ENCODE measurements around the gene CHRNE. TPM values are rescaled to one million over a fixed set of nuclear protein-coding genes. Genes with fewer than 3 reads are reported as not detected.
A peak's percentile ranks its signal among the peaks of the same experiment; 100 is the strongest.

The CHRNE gene
- total RNA-seq, result 0.50 TPM
- long read RNA-seq, partial matches to known transcripts, result 0 of 1 reads
- long read RNA-seq, other reads (novel, unspliced or antisense), result 1 of 1 reads

DNA sequence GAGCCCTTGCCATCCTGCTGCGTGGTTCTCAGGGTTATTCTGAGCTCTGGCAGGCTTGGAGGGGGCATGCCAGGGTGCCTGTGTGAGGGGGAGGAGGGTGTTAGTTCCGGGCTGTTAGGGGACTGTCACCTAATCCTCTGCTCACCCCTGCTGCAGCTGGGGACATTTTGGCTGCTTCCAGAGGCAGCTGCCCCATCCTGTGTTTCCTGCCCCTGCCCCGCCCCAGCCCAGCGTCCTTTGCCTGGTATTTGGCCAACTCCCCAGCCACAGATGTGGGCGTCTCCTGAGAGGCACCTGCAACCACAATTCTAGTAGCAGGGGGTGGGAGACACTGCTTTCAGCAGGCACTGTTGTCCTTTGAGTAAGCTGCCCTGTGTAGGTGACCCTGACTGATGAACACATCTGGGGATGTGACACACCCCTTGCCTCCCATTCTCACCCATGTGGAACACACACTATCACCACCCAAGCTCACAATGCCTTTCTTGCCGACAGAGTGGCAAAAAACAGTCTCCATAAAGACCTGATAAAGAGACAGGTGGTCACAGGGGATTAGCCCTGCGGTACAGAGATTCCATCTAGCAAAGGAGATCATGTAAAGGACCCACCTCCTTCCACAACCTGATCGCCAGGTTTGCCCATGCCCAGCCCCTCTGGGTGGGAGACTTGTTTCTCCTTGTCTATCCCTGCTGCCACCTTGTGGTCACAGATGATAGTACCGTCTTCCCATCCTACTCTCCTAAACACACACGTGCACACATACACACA lies at the start of gene CHRNE:
Gene CHRNE (minus strand): TSS at position 48 of the 768 bp plus-strand sequence. CDS start 35 bp downstream, at position 13.
- ATAC-seq, result peak; percentile 28
- peak; percentile 52 for DNase-seq
- intact Hi-C loops (cut with micrococcal nuclease), result loop anchor here (10.0 kb wide), 1 partner anchor 162 kb away; no protein-coding TSS in a partner anchor

DNA sequence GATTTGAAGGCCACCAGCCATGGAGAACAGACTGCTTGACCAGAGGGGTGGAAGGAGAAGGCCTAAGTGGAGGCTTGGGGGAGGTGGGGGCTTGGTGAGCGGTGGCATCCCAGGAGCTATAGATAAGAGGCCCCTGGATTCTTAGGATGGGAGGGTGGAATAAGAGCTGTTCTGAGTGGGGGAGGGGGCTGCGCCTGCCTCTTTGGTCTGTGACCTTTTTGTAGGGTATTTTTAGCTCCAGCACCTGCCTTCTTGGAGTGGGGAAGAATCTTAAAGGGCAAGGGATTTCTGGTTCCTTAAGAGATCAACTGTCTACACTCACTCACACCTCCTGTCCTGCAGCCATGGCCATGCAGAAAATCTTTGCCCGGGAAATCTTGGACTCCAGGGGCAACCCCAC lies 48.6 kb upstream of the CHRNE start:
- intact Hi-C loops (cut with micrococcal nuclease), result no loop called here
- DNase-seq (peak; percentile 49), ATAC-seq (no peak)

DNA sequence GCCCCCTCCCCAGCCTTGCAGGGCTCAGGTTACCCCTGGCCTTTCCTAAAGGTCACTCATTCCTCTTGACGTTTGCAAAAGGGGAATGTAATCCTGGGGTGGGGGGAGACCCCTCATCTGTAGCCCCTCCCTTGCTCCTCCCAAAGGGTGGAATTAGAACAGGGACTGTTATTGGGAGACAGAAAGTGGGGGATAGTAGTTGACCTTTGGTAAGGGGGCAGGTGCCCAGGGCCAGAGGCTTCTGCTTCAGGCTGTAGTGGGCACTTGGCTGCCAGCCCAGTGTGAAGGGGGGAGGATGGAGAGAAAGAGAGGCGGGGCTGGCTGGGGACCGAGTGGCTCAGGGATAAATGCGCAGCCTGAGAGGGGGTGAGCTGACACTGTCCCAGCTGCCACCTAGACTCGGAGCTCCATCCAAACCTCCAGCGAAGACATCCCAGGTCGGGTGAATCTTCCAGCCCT lies 47.9 kb upstream of the CHRNE start, which contains the start of gene ENO3:
Gene ENO3 (plus strand): TSS at position 374 of the 459 bp plus-strand sequence. CDS start 711 bp downstream, outside the sequence.
- intact Hi-C loops (cut with micrococcal nuclease), result no loop called here
- ATAC-seq (peak; percentile 4), DNase-seq (peak; percentile 66)

DNA sequence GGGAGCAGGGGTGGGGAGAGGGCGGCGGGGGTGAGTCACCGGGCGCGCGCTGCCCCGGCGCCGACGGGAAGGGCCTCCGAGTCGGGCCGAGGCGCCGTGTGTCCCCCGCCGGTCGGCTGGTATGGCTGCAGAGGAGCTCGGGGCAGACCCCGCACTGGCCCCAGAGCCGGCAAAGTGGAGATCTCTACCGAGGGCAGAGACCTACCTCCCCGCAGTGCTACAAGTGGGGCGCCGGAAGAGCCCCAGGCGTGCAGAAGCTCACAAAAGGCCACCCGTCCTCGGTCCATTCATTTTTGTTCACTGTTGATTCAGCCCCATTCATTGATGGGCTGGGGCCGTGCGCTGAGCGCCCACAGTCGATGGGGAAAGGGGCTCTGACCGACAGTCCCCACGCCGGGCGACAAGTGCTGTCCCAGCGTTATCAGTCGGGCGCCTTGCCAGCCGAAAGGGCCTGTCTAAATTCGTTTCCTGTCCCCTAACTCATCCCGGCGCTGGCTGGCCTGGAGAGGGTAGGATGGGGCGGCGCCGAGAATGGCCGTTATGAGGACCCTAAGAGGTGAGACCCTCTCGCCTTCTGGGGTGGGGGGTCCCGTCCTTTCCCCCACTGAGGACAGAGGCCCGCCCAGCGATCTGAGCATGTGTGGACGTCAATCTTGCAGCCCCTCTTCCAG lies 47.3 kb upstream of the CHRNE start:
- intact Hi-C loops (cut with micrococcal nuclease), result no loop called here
- ATAC-seq (peak; percentile 5), DNase-seq (peak; percentile 87)

DNA sequence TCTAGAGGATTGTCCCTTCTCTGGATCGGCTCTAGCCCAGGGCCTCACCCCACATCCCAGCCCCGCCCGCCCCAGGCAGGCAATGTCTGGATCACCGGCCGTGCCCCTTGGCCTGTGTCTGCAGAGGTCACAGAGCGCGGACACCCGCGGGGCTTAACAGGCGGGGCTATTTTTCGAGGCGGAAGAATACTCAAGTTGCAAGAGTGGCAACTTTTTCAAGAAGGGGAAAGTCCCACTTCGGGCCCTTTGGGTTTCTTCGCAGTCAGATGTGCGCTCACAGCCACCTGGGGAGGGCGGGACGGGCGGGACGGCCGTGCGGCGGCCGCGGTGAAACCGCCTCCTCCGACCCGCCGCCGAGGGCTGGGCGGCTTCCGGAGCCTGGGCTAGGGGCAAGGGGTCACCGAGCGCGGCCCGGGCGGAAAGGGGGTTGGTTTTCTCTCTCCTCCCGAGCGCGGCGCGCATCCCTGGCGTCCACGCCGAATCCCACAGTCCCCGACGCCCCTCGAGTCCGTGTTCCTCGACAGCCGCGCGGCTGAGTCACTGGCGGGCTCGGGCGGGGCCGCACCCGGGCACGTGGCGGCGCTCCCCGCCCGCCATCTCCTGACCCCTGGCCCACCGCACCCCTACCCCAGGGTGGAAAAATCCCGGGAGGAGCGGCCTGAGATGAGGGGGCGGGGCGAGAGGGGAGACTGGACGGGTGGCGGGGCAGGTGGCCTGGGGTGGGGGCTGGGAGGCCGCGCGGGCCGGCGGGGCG lies 46.6 kb upstream of the CHRNE start:
- peak; percentile 80 for DNase-seq
- intact Hi-C loops (cut with micrococcal nuclease), result no loop called here

DNA sequence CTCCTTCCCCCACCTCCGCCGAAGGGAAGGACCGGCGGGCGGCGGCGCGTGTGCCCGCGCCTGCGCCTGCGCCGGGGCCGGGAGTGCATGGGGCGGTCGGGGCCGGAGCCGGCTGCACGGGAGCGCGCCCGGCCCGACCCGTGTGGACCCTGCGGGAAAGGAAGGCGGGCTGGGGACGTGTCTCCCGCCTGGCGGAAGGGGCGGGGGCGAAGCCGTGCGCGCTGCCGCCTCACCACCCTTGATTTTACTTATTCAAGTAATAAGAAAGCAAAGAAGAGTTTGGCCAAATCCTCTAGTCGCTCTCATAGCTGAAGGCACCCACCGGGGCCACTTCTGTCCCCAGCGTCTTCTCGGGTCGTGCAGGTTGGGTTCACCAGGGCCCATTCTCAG lies 46.0 kb upstream of the CHRNE start:
- ATAC-seq (peak; percentile 82), DNase-seq (peak; percentile 93)
- intact Hi-C loops (cut with micrococcal nuclease), result no loop called here

More for the DNA sequence above, 46.6 kb upstream of the CHRNE start:
- ATAC-seq, result peak; percentile 43

DNA sequence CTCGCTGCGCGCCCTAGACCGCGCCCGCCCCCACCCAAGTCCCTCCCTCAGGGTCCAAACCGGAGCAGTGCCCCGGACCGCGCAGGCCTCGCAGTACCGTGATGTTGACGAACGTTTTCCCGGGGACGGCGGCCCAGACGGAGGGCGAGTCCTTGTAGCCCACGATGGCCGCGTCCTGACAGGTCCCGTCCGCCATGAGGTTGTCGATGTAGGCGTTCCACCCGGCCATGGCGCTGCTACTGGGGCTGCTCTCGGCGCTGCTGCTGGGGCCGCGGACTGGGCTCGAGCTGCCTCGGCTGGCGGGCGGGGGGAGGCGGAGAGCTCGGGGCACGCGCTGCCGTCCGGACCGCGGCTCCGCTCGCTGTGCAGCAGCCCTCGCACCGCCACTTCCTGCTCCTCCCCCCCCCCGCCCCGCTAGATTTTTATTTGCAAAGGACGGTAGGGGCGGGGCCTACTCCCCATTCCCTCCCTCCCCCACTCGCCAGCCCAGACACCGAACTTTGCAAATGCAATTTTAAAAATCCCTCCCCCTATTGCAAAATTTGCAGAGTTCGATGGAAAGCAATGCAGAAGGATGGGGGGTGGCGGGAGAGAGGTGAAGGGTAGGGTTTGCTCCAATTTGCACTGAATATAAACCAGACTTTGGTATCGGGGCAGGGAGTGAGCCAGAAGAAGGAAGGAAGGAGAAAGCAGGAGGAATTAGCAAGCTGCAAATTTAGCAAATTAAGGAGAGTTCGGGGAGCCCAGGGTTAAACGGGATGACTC lies 45.5 kb upstream of the CHRNE start, which contains the start of gene PFN1:
Gene PFN1 (minus strand): TSS at position 365 of the 765 bp plus-strand sequence. CDS start 136 bp downstream, at position 229.
- peak; percentile 92 for DNase-seq
- intact Hi-C loops (cut with micrococcal nuclease), result no loop called here
- ATAC-seq, result peak; percentile 78

DNA sequence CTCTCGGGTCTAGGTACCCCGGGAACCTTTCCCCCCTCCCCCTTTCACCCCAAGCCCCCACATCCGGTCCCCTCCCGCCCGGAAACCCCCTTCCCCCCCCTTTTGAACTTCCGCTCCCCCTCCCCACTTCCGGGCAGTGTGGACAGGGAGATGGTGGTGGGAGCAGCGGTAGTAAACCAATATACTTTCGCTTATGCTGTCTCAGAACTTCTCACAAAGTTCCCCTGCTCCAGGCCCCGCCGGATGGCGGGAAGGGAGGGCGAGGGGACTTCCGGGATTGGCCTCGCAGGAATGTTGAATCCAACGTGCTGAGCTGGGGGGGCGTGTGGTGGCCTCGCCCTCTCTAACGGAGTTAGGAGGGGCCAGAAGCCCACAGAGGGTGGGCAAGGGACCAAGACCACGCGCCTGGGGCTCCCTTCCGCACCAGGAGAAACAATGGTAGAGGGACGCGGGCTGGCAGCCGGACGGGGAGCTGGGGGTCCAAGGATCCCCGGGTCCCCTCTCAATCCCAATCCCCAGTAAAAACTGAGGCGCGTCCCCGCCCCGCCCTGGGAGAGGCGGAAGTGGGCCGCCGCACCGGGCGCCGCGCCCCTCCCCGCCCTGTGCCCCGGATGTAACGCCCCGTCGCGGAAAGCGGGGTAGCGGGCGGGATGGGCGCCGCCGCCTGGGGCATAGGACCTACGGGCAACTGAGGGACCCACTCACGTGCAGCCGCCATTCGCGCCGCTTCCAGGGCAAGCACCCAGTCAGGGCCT lies 44.7 kb upstream of the CHRNE start:
- intact Hi-C loops (cut with micrococcal nuclease), result no loop called here
- DNase-seq (peak; percentile 79), ATAC-seq (peak; percentile 28)

DNA sequence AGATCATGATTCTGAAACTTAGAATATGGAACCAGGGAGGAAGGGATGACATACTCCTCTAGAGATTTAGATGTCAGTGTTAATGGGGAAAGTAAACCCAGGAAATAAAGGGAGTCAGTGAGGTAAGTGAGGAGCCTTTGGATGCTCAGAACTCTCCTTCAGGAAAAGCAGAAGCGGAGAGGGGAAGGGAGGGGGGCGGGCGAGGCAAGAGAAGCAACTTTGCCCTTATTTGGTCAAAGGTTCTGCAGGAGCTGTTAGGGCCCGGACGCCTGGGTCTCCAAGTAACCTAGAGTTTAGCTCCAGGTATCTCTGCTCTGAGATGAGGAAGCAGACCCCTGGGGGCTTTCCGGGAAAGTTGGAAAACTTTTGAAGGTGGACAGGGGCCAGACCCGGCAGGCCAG lies 44.1 kb upstream of the CHRNE start:
- ATAC-seq, result no peak
- DNase-seq, result no peak
- intact Hi-C loops (cut with micrococcal nuclease), result no loop called here

DNA sequence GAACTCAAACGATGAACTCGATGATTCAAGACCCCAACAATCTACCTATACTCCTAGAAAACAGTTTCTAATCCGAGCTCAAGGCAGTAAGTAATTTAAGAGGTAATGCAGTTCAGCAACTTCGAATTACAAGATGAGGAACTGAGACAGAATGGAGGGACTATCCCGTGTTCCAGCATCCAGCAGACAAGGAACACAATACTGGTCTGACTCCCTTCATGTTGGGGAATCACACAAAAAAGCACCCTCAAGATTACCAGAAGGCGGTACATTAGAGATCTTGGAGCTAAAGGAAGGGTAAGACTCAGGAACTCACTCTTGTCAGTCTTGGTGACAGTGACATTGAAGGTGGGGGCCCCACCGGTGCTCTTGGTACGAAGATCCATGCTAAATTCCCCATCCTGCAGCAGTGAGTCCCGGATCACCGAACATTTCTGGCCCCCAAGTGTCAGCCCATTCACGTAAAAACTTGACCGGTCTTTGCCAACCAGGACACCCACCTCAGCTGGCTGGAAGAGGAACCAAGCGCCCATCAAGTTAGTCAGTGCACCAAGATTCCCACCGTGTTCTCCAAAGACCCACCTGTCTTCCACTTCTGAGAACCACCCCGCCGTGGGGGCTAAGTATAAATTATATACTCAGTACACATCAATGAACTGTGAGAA lies 43.5 kb upstream of the CHRNE start:
- no peak for DNase-seq
- no peak for ATAC-seq
- intact Hi-C loops (cut with micrococcal nuclease), result no loop called here

DNA sequence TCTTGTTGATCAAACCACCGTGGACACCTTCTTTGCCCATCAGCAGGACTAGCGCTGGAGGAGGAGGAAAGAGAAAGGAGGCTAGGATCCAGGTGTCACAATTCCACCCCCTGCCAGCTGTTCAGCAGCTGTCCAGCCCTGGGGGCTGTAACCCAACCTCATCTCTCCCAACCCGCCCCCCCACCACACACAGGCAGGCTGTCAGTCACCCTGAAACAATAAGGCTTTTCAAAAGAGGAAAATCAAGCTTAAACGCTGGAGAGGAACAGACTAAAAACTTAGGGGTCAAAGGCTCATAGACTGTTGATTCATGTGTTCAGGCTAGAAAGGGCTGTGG lies 43.0 kb upstream of the CHRNE start:
- intact Hi-C loops (cut with micrococcal nuclease), result no loop called here
- ATAC-seq, result no peak
- no peak for DNase-seq

DNA sequence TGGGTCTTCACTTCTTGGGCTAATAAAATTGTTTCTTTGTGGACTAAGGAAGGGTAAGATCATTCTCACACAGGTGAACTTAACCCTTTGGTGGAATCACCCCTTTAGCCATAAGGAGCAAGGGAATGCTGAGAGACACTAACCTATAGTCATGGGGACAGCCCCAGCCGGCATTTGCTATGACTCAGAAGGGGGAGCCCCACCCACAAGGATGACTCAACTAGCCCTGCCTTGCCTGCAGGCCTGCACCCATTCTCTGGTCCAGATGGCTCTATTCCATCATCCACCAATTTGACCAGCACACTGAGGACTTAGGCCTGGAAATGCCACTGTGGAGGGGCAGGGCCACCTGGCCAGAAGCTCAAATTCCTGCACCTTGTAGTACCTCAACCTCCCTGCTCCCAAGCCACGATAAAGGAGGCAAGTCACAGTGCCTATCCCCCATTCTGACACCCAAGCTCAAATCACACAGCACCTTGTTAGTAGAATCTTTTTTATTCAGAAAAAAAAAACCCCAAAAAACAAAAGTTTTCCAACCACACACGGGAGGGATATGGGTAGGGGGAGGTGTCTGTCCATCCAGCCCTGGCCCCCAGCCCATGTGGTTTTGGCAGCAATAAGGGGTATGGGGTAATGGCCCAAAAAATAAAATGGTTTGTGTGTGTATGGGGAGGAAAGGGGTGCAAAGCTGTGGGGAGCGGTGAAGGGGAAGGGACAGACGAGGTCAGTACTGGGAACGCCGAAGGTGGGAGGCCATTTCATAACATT lies 42.5 kb upstream of the CHRNE start:
- peak; percentile 6 for ATAC-seq
- peak; percentile 72 for DNase-seq
- intact Hi-C loops (cut with micrococcal nuclease), result no loop called here

DNA sequence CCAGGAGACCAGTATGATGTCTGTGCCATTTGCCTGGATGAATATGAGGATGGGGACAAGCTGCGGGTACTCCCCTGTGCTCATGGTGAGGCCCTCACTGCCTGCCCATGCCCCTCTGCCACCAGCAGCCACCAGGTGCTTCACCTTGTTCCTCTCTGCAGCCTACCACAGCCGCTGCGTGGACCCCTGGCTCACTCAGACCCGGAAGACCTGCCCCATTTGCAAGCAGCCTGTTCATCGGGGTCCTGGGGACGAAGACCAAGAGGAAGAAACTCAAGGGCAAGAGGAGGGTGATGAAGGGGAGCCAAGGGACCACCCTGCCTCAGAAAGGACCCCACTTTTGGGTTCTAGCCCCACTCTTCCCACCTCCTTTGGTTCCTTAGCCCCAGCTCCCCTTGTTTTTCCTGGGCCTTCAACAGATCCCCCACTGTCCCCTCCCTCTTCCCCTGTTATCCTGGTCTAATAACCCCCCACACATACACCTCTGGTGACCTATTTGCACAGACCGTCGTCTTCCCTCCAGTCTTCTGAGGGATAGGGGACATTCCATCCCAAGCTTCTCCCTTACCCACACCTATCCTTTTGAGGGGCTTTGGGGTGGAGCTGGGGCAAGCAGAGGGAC lies 41.8 kb upstream of the CHRNE start:
- DNase-seq (no peak), ATAC-seq (no peak)
- intact Hi-C loops (cut with micrococcal nuclease), result no loop called here

DNA sequence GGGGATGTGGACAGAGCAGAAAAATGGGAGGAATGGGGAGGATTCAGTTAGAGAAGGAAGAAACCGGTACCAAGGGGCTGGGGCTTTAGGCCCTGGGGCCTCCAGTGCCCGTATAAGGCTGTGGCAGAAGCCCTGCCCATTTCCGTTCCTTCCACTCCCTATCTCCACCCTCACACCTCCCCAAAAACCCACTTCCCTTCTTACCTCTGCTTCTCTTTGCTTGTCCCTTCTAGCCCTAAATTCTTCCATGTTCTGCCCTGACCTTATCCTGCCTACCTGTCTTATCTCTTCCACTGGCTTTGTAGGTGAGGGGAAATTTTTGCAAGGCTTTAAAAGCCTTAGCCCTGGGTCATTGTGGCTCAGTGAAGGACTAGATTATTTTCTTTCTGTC lies 41.3 kb upstream of the CHRNE start:
- ATAC-seq (no peak), DNase-seq (no peak)
- intact Hi-C loops (cut with micrococcal nuclease), result no loop called here

DNA sequence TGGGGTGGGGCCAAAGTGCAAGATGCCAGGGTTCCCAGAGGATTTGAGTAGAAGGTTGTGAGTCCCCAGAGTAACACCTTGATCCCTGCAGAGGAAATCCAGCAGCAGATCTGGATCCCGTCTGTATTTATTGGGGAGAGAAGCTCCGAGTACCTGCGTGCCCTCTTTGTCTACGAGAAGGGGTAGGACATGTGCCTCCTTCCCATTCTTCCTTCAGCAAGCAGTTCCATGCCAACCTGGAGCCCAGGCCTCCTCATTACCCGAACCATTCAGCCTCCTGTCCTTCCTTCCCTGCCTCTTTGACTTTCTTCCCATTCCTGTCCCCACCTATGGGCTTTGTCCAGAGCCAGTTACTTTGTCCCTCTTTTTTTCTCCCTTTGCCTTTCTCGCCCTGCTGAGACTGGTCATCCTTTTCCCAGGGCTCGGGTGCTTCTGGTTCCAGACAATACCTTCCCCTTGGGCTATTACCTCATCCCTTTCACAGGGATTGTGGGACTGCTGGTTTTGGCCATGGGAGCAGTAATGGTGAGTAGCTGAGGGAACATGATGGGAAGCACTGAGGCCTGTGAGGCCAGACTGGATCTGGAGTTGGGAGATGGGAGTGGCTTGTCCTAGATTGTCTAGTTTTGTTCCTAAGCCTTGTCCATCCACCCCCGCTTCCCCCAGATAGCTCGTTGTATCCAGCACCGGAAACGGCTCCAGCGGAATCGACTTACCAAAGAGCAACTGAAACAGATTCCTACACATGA lies 40.0 kb upstream of the CHRNE start:
- intact Hi-C loops (cut with micrococcal nuclease), result no loop called here
- ATAC-seq, result no peak
- no peak for DNase-seq

DNA sequence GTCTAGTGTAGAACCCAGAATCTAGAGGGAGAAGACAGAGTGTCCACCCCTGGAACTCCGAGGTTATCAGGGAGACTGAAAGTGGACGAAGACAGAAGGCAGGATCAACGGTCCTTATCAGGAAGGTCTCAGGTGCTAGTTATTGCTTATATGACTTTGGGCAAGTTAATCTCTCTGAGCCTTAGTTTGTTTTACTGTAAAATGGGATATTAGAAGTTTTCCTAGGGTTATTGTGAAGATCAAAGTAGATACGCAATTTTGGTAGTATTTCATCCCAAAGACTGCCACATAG lies 38.4 kb upstream of the CHRNE start:
- DNase-seq (no peak), ATAC-seq (no peak)
- intact Hi-C loops (cut with micrococcal nuclease), result no loop called here
